ENCODE measurements around the gene PCDHGA7.
"Not testable (repeated sequence)": the region's sequence is repeated elsewhere in the genome, so short reads cannot be mapped to it uniquely, and the experiment has no call there.

PCDHGA7 gene

DNA sequence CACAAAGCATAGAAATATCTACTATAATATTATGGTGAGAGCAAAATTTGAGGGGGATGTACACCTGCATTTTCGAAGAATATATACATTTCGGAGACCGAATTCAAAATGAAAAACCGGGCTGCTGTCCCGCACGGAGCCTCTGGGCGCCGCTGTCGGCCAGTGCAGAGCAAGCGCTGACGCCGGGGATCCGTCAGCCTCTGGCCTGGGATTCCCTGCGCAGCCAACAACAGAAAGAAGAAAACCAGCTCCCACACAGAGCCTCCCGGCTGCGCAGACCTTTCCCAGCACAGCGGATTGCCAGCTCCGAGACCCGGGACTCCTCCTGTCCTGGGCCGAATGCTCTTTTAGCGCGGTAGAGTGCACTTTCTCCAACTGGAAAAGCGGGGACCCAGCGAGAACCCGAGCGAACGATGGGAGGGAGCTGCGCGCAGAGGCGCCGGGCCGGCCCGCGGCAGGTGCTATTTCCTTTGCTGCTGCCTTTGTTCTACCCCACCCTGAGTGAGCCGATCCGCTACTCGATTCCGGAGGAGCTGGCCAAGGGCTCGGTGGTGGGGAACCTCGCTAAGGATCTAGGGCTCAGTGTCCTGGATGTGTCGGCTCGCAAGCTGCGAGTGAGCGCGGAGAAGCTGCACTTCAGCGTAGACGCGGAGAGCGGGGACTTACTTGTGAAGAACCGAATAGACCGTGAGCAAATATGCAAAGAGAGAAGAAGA lies 25.4 kb downstream of the PCDHGA7 start, which contains the start of gene PCDHGB6:
PCDHGB6 (plus strand) TSS at position 232 of the 716 bp plus-strand sequence; CDS start at position 414, 182 bp downstream.
- not testable (repeated sequence) for H3K27ac ChIP-seq (ENCODE audit: low read depth, low read length); H3K36me3 ChIP-seq (ENCODE audit: insufficient read depth, low read length); H3K4me1 ChIP-seq (ENCODE audit: control insufficient read depth, insufficient read depth, low read length, unreplicated experiment); H3K4me3 ChIP-seq (ENCODE audit: low read depth, low read length); H2AFZ ChIP-seq (ENCODE audit: low read length, unreplicated experiment); H3K79me2 ChIP-seq (ENCODE audit: control insufficient read depth, insufficient read depth, low read length, unreplicated experiment)
- H3K27me3 ChIP-seq (ENCODE audit: insufficient read depth, low read length) = peaks cover 65% of the 10 kb centered on the region

- Histone ChIP-seq H2AFZ (ENCODE audit: low read length, unreplicated experiment) (no peak overlapping the region), H3K79me2 (ENCODE audit: control insufficient read depth, insufficient read depth, low read length, unreplicated experiment) (no peaks in the 10 kb centered on the region), H3K27ac (ENCODE audit: low read depth, low read length) (no peak overlapping the region), H3K4me1 (ENCODE audit: control insufficient read depth, insufficient read depth, low read length, unreplicated experiment) (no peaks in the 10 kb centered on the region), H3K36me3 (ENCODE audit: insufficient read depth, low read length) (no peaks in the 10 kb centered on the region), H3K4me3 (ENCODE audit: low read depth, low read length) (no peak overlapping the region), H3K27me3 (ENCODE audit: insufficient read depth, low read length) (peaks cover 62% of the 10 kb centered on the region)
These were observed 27.2 kb downstream of the PCDHGA7 start for GRCh38 chr5:141409598-141410306.

DNA sequence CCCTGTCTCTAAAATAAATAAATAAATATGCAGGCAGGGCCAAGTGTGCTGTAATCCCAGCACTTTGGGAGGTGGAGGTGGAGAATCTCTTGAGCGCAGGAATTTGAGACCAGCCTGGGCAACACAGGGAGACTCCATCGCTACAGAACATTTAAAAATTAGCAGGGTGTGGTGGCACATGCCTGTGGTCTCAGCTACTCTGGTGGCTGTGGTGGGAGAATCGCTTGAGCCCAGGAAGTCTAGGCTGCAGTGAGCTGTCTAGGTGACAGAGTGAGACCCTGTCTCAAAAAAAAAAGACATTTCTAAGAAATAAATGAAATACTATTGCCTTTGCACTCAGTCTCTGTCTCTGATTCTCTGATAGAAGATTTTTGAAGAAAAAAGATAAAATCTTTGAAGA lies 29.0 kb downstream of the PCDHGA7 start:
- Histone ChIP-seq H2AFZ (ENCODE audit: low read length, unreplicated experiment) (no peak overlapping the region), H3K4me1 (ENCODE audit: control insufficient read depth, insufficient read depth, low read length, unreplicated experiment) (no peaks in the 10 kb centered on the region), H3K27me3 (ENCODE audit: insufficient read depth, low read length) (peaks cover 53% of the 10 kb centered on the region), H3K4me3 (ENCODE audit: low read depth, low read length) (no peak overlapping the region), H3K79me2 (ENCODE audit: control insufficient read depth, insufficient read depth, low read length, unreplicated experiment) (no peaks in the 10 kb centered on the region), H3K27ac (ENCODE audit: low read depth, low read length) (no peak overlapping the region), H3K36me3 (ENCODE audit: insufficient read depth, low read length) (no peaks in the 10 kb centered on the region)

GRCh38 chr5:141412854-141413539 lies 30.5 kb downstream of the PCDHGA7 start, which contains the start of gene PCDHGA10:
PCDHGA10 (plus strand) TSS chr5:141412987; CDS start chr5:141413176, 189 bp downstream.
- peak within 1 kb of the TSS; percentile 90 for H2AFZ ChIP-seq (ENCODE audit: low read length, unreplicated experiment)
- no peaks in the 10 kb centered on the region for H3K79me2 ChIP-seq (ENCODE audit: control insufficient read depth, insufficient read depth, low read length, unreplicated experiment)
- H3K4me1 ChIP-seq (ENCODE audit: control insufficient read depth, insufficient read depth, low read length, unreplicated experiment) = no peaks in the 10 kb centered on the region
- H3K36me3 ChIP-seq (ENCODE audit: insufficient read depth, low read length) = no peaks in the 10 kb centered on the region
- H3K27me3 ChIP-seq (ENCODE audit: insufficient read depth, low read length) = peaks cover 39% of the 10 kb centered on the region
- no peak within 1 kb of the TSS for H3K27ac ChIP-seq (ENCODE audit: low read depth, low read length)
- H3K4me3 ChIP-seq (ENCODE audit: low read depth, low read length) = peak within 1 kb of the TSS; percentile 78

GRCh38 chr5:141413540-141414069 lies 31.1 kb downstream of the PCDHGA7 start:
- Histone ChIP-seq H3K4me3 (ENCODE audit: low read depth, low read length) (peak overlapping the region; percentile 78), H3K36me3 (ENCODE audit: insufficient read depth, low read length) (no peaks in the 10 kb centered on the region), H3K27ac (ENCODE audit: low read depth, low read length) (no peak overlapping the region), H3K27me3 (ENCODE audit: insufficient read depth, low read length) (peaks cover 37% of the 10 kb centered on the region), H3K4me1 (ENCODE audit: control insufficient read depth, insufficient read depth, low read length, unreplicated experiment) (no peaks in the 10 kb centered on the region), H3K79me2 (ENCODE audit: control insufficient read depth, insufficient read depth, low read length, unreplicated experiment) (no peaks in the 10 kb centered on the region), H2AFZ (ENCODE audit: low read length, unreplicated experiment) (peak overlapping the region; percentile 90)

DNA sequence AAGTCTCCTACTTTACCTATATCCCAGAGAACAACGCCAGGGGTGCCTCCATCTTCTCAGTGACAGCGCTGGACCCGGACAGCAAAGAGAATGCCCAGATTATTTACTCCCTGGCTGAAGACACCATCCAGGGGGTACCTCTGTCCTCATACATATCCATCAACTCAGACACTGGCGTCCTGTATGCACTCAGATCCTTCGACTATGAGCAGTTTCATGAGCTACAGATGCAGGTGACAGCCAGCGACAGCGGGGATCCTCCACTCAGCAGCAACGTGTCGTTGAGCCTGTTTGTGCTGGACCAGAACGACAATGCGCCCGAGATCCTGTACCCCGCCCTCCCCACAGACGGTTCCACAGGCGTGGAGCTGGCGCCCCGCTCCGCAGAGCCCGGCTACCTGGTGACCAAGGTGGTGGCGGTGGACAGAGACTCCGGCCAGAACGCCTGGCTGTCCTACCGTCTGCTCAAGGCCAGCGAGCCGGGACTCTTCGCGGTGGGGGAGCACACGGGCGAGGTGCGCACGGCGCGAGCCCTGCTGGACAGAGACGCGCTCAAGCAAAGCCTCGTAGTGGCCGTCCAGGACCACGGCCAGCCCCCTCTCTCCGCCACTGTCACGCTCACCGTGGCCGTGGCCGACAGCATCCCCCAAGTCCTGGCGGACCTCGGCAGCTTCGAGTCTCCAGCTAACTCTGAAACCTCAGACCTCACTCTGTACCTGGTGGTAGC lies 32.2 kb downstream of the PCDHGA7 start:
- H3K4me1 ChIP-seq (ENCODE audit: control insufficient read depth, insufficient read depth, low read length, unreplicated experiment); H3K4me3 ChIP-seq (ENCODE audit: low read depth, low read length); H3K27ac ChIP-seq (ENCODE audit: low read depth, low read length); H3K79me2 ChIP-seq (ENCODE audit: control insufficient read depth, insufficient read depth, low read length, unreplicated experiment); H3K36me3 ChIP-seq (ENCODE audit: insufficient read depth, low read length); H2AFZ ChIP-seq (ENCODE audit: low read length, unreplicated experiment): not testable (repeated sequence)
- peaks cover 37% of the 10 kb centered on the region for H3K27me3 ChIP-seq (ENCODE audit: insufficient read depth, low read length)

GRCh38 chr5:141415275-141415618 lies 32.7 kb downstream of the PCDHGA7 start:
- H3K4me3 ChIP-seq (ENCODE audit: low read depth, low read length); H3K4me1 ChIP-seq (ENCODE audit: control insufficient read depth, insufficient read depth, low read length, unreplicated experiment): not testable (repeated sequence)

GRCh38 chr5:141417494-141418172 lies 35.1 kb downstream of the PCDHGA7 start, which contains the start of gene PCDHGB7:
PCDHGB7 (plus strand) TSS chr5:141417677; CDS start chr5:141417860, 183 bp downstream.
- not testable (repeated sequence) for H3K79me2 ChIP-seq (ENCODE audit: control insufficient read depth, insufficient read depth, low read length, unreplicated experiment); H3K4me1 ChIP-seq (ENCODE audit: control insufficient read depth, insufficient read depth, low read length, unreplicated experiment)
- peak within 1 kb of the TSS; percentile 73 for H2AFZ ChIP-seq (ENCODE audit: low read length, unreplicated experiment)

More at GRCh38 chr5:141415275-141415618, 32.7 kb downstream of the PCDHGA7 start:
- H3K79me2 ChIP-seq (ENCODE audit: control insufficient read depth, insufficient read depth, low read length, unreplicated experiment); H3K27ac ChIP-seq (ENCODE audit: low read depth, low read length); H2AFZ ChIP-seq (ENCODE audit: low read length, unreplicated experiment); H3K36me3 ChIP-seq (ENCODE audit: insufficient read depth, low read length): not testable (repeated sequence)
- peaks cover 37% of the 10 kb centered on the region for H3K27me3 ChIP-seq (ENCODE audit: insufficient read depth, low read length)

DNA sequence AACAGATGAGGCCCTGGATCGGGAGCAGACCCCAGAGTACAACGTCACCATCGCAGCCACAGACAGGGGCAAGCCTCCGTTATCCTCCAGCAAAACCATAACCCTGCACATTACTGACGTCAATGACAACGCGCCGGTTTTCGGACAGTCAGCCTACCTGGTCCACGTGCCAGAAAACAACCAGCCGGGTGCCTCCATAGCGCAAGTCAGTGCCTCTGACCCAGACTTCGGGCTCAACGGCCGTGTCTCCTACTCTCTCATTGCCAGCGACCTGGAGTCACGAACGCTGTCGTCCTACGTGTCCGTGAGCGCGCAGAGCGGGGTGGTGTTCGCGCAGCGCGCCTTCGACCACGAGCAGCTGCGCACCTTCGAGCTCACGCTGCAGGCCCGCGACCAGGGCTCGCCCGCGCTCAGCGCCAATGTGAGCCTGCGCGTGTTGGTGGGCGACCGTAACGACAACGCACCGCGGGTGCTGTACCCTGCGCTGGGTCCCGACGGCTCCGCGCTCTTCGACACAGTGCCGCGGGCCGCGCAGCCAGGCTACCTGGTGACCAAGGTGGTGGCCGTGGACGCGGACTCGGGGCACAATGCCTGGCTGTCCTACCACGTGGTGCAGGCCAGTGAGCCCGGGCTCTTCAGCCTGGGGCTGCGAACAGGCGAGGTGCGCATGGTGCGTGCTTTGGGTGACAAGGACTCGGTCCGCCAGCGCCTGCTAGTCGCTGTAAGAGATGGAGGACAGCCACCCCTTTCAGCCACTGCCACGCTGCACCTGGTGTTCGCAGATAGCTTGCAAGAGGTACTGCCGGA lies 36.7 kb downstream of the PCDHGA7 start:
- Histone ChIP-seq H3K4me1 (ENCODE audit: control insufficient read depth, insufficient read depth, low read length, unreplicated experiment) (no peaks in the 10 kb centered on the region), H3K27ac (ENCODE audit: low read depth, low read length) (no peak overlapping the region), H3K79me2 (ENCODE audit: control insufficient read depth, insufficient read depth, low read length, unreplicated experiment) (no peaks in the 10 kb centered on the region), H2AFZ (ENCODE audit: low read length, unreplicated experiment) (no peak overlapping the region), H3K27me3 (ENCODE audit: insufficient read depth, low read length) (peaks cover 62% of the 10 kb centered on the region), H3K36me3 (ENCODE audit: insufficient read depth, low read length) (no peaks in the 10 kb centered on the region), H3K4me3 (ENCODE audit: low read depth, low read length) (no peak overlapping the region)

More at GRCh38 chr5:141417494-141418172, 35.1 kb downstream of the PCDHGA7 start, which contains the start of gene PCDHGB7:
- not testable (repeated sequence) for H3K36me3 ChIP-seq (ENCODE audit: insufficient read depth, low read length); H3K27ac ChIP-seq (ENCODE audit: low read depth, low read length)
- H3K27me3 ChIP-seq (ENCODE audit: insufficient read depth, low read length) = peaks cover 54% of the 10 kb centered on the region
- H3K4me3 ChIP-seq (ENCODE audit: low read depth, low read length) = peak within 1 kb of the TSS; percentile 77
